Measurements from ENCODE around the gene CCNF.

The CCNF gene

DNA sequence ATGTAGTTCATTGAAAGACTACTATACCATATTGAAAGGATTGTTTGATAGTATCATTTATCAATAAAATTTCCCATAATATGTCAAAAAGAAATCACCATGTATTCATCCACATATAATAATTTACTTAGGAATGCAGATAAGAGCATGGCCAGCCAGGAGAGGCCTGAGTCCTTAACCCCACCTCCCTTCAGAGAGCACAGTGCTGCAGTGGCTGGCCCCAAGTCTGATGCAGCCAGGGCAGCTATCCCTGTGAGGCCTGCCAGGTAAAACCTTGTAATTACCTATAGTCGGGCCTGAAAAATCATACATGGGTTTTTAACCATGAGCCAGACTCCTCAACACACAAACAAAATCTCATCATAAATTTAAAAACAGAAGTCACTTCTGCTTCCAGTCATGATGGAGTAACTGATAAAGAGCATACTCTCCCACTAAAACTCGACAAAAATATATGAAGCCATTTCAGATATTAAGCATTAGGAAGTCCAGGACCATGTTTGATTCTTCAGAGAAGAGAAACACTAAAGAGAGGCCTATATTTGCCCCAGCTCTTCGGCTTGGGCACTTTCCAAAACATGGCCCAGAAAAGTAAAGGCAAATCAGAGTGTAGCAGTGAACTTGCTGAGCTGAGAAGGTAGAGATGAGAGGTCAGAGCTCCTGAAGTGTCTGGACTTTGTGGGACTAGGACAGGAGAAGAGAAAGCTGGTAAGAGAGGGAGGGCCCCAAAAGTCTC is 40.9 kb upstream of the CCNF start:
- TF ChIP-seq, protein P1, sequence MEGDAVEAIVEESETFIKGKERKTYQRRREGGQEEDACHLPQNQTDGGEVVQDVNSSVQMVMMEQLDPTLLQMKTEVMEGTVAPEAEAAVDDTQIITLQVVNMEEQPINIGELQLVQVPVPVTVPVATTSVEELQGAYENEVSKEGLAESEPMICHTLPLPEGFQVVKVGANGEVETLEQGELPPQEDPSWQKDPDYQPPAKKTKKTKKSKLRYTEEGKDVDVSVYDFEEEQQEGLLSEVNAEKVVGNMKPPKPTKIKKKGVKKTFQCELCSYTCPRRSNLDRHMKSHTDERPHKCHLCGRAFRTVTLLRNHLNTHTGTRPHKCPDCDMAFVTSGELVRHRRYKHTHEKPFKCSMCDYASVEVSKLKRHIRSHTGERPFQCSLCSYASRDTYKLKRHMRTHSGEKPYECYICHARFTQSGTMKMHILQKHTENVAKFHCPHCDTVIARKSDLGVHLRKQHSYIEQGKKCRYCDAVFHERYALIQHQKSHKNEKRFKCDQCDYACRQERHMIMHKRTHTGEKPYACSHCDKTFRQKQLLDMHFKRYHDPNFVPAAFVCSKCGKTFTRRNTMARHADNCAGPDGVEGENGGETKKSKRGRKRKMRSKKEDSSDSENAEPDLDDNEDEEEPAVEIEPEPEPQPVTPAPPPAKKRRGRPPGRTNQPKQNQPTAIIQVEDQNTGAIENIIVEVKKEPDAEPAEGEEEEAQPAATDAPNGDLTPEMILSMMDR (IDR thresholded peaks at IDR 0.05; ENCODE audit: unreplicated experiment in 3 of 3), result no peak
- Mint-ChIP-seq H3K36me3 (ENCODE audit: low read depth) (no peaks in the 10 kb centered on the region), H3K4me3 (no peak overlapping the region), H3K27ac (no peak overlapping the region), H3K9me3 (peaks cover 15% of the 10 kb centered on the region), H3K27me3 (ENCODE audit: low read depth) (no peaks in the 10 kb centered on the region), H3K4me1 (peaks cover 12% of the 10 kb centered on the region)

DNA sequence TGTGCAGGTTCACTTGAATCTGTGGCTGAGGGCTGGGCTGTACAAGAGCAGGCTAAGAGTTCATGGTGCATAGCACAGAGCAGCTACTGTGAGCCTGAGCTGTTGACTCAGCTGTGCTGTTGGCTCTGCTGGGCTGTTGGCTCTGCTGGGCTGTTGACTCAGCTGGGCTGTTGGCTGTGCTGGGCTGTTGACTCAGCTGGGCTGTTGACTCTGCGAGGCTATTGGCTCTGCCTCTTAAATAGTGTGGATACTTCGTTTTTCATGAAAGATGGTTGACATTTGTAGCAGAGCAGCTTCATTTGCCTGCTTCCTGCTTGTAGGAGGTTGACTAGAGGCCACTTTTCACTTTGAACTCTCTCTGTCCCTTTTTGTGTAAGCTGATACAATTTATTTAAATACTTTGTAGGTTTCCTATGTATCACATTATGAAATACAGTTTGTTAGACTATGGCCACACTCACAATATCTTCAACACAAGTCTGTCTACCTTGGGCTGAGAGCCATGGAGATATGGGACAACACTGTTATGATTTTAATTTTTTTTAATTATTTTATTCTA is 40.3 kb upstream of the CCNF start:
- Mint-ChIP-seq H3K27me3 (ENCODE audit: low read depth) (no peaks in the 10 kb centered on the region), H3K4me3 (no peak overlapping the region), H3K9me3 (peaks cover 15% of the 10 kb centered on the region), H3K27ac (no peak overlapping the region), H3K4me1 (peaks cover 12% of the 10 kb centered on the region), H3K36me3 (ENCODE audit: low read depth) (no peaks in the 10 kb centered on the region)
- TF ChIP-seq, protein P1 (IDR thresholded peaks at IDR 0.05; ENCODE audit: unreplicated experiment in 3 of 3), result no peak

DNA sequence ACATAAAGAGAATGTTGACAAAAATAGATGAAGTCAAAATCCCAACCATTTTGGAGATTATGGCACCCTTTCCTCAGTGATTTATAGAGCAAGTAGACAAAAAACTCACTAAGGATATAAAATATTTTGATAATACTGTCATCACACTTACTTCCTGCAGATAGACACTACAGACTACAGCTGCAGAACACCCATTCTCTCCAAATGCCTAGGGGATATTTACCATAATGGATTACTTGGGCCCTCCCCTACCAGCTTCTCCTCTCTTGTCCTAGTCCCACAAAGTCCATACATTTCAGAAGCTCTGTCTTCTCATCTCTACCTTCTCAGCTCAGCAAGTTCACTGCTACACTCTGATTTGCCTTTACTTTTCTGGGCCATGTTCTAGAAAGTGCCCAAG is 37.2 kb upstream of the CCNF start:
- Mint-ChIP-seq H3K27ac (no peak overlapping the region), H3K36me3 (ENCODE audit: low read depth) (no peaks in the 10 kb centered on the region), H3K4me1 (no peaks in the 10 kb centered on the region), H3K27me3 (ENCODE audit: low read depth) (no peaks in the 10 kb centered on the region), H3K4me3 (no peak overlapping the region), H3K9me3 (peaks cover 13% of the 10 kb centered on the region)
- TF ChIP-seq, protein P1 (IDR thresholded peaks at IDR 0.05; ENCODE audit: unreplicated experiment in 3 of 3), result no peak

DNA sequence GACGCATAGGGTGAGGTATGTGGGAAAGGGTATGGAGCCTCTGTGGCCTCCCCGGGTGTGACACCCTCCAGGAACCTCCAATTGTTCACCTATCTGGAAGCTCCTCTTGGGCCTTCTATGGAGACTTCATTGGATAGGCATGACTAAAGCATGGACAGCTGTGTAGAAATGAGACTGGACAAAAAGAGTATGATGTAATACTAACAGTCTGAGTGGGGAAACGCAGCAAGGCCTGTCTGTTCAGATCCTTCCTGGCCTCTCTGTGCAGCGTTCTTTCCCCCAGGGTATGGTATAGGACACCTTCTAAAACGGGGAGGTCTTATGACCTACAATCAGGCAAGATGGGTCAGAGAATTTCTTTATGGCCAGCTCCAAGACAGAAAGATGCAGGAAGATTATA is 30.7 kb upstream of the CCNF start:
- Mint-ChIP-seq H3K27ac (no peak overlapping the region), H3K4me3 (no peak overlapping the region), H3K9me3 (no peaks in the 10 kb centered on the region), H3K4me1 (no peaks in the 10 kb centered on the region), H3K27me3 (ENCODE audit: low read depth) (no peaks in the 10 kb centered on the region), H3K36me3 (ENCODE audit: low read depth) (no peaks in the 10 kb centered on the region)
- TF ChIP-seq, protein P1 (IDR thresholded peaks at IDR 0.05; ENCODE audit: unreplicated experiment in 3 of 3), result no peak

DNA sequence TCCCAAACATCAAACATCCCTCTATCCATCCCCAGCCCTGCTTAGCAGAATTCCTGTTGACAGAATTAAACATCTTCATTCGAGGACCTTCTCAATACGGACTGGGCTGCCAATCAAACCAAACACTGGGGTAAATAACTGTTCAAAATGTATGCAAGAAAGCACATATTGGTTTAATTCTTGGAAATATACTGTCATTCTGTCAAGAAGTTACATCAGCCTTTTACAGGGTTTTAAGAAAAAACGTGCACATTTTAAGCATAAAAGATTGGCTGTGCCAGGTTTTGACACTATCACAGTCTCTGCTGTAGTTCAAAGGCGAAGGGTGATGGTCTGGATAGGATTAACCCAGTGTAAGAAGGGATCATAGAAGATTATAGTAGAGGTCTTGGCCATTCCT is 25.1 kb upstream of the CCNF start:
- no peak overlapping the region for H3K4me3 Mint-ChIP-seq

More for the DNA sequence above, 25.1 kb upstream of the CCNF start:
- H3K27ac Mint-ChIP-seq, result no peak overlapping the region
- peaks cover 18% of the 10 kb centered on the region for H3K27me3 Mint-ChIP-seq (ENCODE audit: low read depth)
- no peaks in the 10 kb centered on the region for H3K4me1 Mint-ChIP-seq
- TF ChIP-seq, protein P1 (IDR thresholded peaks at IDR 0.05; ENCODE audit: unreplicated experiment in 3 of 3), result no peak
- H3K36me3 Mint-ChIP-seq (ENCODE audit: low read depth), result no peaks in the 10 kb centered on the region
- no peaks in the 10 kb centered on the region for H3K9me3 Mint-ChIP-seq

All from nephron (organoid).